Measurements from ENCODE around the gene CD164L2. TPM values are rescaled to one million over a fixed set of nuclear protein-coding genes. Genes with fewer than 3 reads are reported as not detected.

The CD164L2 gene
- total RNA-seq, 1 donor from 2014 or later, result 0.41 TPM

DNA sequence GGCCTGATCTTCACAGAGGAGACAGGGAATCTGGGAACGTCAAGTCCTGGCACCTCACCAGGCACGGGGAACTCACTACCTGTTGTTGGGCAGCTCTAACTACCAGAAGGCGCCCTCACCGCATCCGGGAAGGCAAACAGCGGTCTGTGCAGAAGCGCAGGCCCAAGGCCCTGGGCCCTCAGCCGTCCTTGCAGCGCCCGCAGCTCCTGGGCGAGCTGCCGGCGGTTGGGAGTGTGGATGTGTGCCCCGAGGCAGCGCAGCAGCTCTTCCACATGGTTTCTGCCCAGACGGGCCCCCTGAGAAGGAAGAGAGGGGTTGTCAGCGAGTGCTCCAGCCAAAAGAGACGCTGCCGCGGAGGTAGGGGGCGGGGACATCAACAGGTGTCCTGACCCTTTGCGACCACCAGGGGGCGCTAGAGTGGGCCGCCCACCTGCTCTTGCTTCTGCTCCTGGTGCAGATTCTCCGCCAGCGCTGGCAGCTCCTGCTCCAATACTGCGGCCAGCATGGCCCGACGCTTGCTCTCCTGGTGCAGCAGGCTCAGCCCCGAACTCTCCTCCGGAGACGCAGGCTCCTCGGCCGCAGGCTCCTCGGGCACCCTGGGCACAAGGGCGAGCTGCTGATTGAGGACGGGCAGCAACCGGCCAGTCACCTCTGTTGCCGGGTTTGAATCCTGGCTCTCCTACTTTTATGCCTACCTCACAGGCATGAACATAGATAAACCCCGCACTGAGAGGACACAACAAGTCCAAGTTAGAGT lies 25.7 kb downstream of the CD164L2 start:
- TF ChIP-seq CTCF (conservative IDR thresholded peaks at IDR 0.05), result peak; percentile 99
- Mint-ChIP-seq H3K27me3 (peaks cover 20% of the 10 kb centered on the region), H3K4me1 (ENCODE audit: unreplicated experiment) (peaks cover 10% of the 10 kb centered on the region), H3K27ac (peak overlapping the region; percentile 70), H3K4me3 (no peak overlapping the region), H3K36me3 (peaks cover 8% of the 10 kb centered on the region), H3K9me3 (no peaks in the 10 kb centered on the region)
- peak; percentile 84 for DNase-seq (ENCODE audit: extremely low spot score, unreplicated experiment)

GRCh38 chr1:27356619-27357280 lies 26.4 kb downstream of the CD164L2 start:
- no peak overlapping the region for H3K27ac Mint-ChIP-seq
- peaks cover 20% of the 10 kb centered on the region for H3K27me3 Mint-ChIP-seq
- TF ChIP-seq CTCF (conservative IDR thresholded peaks at IDR 0.05), result no peak
- H3K36me3 Mint-ChIP-seq, result peaks cover 8% of the 10 kb centered on the region
- no peak for DNase-seq (ENCODE audit: extremely low spot score, unreplicated experiment)
- H3K9me3 Mint-ChIP-seq, result no peaks in the 10 kb centered on the region
- H3K4me3 Mint-ChIP-seq, result no peak overlapping the region
- peaks cover 11% of the 10 kb centered on the region for H3K4me1 Mint-ChIP-seq (ENCODE audit: unreplicated experiment)

DNA sequence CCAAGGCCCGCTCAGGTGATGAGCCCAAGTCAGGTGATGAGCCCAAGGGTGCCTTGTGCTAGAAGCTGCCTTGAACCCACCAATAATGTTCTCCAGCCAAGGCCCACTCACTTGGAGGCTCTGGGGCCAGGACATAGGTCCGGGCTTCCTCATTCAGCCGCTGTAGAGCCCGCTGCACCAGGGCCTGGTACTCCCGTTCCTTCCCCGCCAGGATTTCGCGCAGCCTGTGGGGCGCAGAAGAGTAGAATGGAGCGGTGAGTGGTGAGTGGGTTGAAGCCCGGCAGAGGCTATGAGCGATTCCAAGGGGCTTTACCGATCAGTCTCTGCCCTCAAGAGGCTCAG lies 26.9 kb downstream of the CD164L2 start:
- H3K36me3 Mint-ChIP-seq, result peaks cover 8% of the 10 kb centered on the region
- H3K4me3 Mint-ChIP-seq, result no peak overlapping the region
- TF ChIP-seq CTCF (conservative IDR thresholded peaks at IDR 0.05), result no peak
- DNase-seq (ENCODE audit: extremely low spot score, unreplicated experiment), result no peak
- peaks cover 15% of the 10 kb centered on the region for H3K4me1 Mint-ChIP-seq (ENCODE audit: unreplicated experiment)
- H3K27ac Mint-ChIP-seq, result no peak overlapping the region
- no peaks in the 10 kb centered on the region for H3K9me3 Mint-ChIP-seq
- peaks cover 20% of the 10 kb centered on the region for H3K27me3 Mint-ChIP-seq

DNA sequence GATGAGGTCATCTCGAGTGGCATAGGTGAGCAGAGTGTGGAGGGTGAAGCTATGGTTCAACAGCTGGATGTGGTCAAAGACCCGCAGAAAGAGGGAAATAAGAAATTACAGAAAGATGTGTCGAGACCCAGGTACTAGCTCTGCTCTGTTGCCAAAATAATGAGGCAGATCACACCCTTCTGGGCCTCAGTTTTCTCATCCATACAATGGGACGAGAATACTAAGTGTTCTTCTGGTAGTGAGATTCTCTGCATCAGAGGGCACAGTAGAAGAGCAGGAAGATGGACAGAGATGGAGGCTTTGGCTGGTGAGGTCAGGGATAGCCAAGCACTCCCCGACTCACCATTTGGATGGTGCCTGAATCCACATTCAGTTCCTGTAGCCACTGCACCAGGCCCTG lies 27.4 kb downstream of the CD164L2 start:
- peaks cover 8% of the 10 kb centered on the region for H3K36me3 Mint-ChIP-seq
- H3K27ac Mint-ChIP-seq, result no peak overlapping the region
- peaks cover 15% of the 10 kb centered on the region for H3K4me1 Mint-ChIP-seq (ENCODE audit: unreplicated experiment)
- TF ChIP-seq CTCF (conservative IDR thresholded peaks at IDR 0.05), result no peak
- H3K4me3 Mint-ChIP-seq, result no peak overlapping the region
- H3K27me3 Mint-ChIP-seq, result peaks cover 20% of the 10 kb centered on the region
- no peak for DNase-seq (ENCODE audit: extremely low spot score, unreplicated experiment)
- no peaks in the 10 kb centered on the region for H3K9me3 Mint-ChIP-seq

DNA sequence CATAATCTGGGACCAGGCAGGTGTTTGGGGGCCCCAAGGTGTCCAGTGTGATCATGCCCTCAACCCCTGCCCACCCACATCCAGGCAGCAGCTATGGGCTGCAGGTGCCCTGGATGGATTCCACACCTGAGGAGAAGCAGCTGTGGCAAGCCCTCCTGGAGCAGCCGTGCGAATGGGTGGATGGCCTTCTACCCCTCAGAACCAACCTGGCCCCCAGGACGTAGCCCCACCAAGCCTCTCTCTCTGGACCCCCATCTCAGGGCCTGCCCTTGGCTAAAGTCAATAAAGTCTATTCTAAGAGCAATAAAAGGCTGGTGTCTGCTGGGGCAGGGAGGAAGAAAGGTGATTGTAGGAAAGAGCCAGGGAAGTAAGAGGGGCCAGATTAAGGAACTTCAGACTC lies 29.5 kb downstream of the CD164L2 start:
- H3K4me3 Mint-ChIP-seq, result no peak overlapping the region
- no peak for DNase-seq (ENCODE audit: extremely low spot score, unreplicated experiment)
- no peak overlapping the region for H3K27ac Mint-ChIP-seq
- H3K4me1 Mint-ChIP-seq (ENCODE audit: unreplicated experiment), result peaks cover 5% of the 10 kb centered on the region
- no peak for TF ChIP-seq CTCF (conservative IDR thresholded peaks at IDR 0.05)
- no peaks in the 10 kb centered on the region for H3K9me3 Mint-ChIP-seq
- peaks cover 8% of the 10 kb centered on the region for H3K27me3 Mint-ChIP-seq
- no peaks in the 10 kb centered on the region for H3K36me3 Mint-ChIP-seq

Data from type B pancreatic cell (in vitro differentiated cells).